Measurements from ENCODE around the gene LBR.

Gene LBR

DNA sequence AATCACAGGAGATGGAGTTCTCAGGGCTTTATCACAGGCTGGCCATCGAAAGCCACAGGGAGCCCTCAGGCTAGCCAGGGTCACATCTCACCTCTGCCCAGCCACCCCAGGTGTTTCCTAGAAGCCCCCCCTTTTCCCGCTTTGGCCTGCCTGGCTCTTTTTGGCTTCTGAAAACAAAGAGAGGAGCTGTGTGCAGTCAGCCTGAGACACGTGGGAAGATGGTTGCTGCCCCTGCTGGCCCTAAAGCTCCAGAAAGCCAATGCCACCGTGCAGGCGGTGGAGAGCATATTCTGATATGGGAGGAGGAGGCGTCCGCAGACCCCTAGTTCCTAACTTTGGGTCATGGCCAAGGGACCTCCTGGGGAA, 18.7 kb upstream of the LBR start:
- no peak for DNase-seq (ENCODE audit: low read depth)

DNA sequence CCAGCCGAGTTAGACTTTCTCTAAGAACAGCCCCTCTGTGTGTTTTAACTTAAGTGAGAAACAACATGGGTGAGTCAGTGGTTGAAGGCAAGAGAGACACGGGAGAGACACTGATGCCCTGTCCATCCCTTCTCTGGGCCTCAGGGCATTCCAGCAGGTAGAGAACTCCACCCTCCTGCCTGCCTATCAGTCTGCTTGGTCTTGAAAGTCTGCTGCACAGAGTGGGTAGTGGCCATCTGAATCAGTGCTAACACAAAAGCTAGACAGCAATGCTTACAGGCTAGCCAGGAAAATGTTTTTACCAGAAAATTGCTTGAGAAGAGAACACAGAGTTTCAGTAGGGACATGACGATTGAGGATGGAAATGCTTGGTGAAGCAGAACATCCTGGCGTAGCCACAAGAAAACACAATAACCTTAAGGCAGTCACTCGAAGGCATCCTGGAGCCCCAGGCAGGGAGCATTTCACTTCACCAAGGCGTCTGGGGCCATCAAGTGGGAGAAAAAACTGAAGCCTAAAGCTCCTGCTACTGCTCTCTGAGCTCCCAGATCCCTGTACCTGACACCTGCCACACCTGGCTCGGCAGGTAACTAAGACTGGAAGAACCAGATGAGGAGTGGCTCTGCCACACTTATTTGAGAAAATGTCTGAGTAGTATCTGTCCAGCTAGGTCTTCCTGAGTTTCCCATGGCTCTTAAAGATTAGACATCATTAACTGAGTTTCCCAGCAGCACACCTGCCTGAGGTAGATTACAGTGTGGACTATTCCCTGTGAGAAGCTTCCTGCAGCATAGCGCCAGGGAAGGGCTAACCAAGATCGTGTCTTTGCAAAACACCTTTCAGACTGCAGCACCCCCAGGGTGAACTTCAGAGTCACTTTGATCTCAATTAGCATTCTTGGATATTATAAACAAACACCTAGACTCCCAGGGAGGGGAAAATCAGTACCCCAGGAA, 18.1 kb upstream of the LBR start:
- DNase-seq (ENCODE audit: low read depth), result no peak

DNA sequence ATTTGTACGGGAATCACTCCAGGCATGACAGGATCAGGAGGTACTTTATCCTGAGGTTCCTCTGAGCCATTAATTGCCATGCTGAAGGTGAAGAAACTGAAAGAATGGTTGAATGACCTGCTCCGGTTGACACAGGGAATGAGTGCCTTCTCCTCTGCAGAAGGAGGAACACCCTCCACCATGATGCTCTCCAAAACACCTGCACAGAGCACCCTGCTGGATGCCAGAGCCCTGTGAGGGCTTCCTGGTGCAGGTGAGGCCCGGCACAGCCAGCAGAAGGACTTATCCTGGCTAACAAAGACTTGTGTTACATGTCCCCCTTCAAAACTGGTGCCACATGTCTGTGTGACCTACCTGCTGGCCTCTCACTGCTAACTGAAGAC, 14.3 kb upstream of the LBR start:
- DNase-seq (ENCODE audit: low read depth), result no peak

GRCh38 chr1:225441314-225442122, 13.7 kb upstream of the LBR start:
- DNase-seq (ENCODE audit: low read depth), result no peak

GRCh38 chr1:225440380-225441221, 12.8 kb upstream of the LBR start:
- no peak for DNase-seq (ENCODE audit: low read depth)

DNA sequence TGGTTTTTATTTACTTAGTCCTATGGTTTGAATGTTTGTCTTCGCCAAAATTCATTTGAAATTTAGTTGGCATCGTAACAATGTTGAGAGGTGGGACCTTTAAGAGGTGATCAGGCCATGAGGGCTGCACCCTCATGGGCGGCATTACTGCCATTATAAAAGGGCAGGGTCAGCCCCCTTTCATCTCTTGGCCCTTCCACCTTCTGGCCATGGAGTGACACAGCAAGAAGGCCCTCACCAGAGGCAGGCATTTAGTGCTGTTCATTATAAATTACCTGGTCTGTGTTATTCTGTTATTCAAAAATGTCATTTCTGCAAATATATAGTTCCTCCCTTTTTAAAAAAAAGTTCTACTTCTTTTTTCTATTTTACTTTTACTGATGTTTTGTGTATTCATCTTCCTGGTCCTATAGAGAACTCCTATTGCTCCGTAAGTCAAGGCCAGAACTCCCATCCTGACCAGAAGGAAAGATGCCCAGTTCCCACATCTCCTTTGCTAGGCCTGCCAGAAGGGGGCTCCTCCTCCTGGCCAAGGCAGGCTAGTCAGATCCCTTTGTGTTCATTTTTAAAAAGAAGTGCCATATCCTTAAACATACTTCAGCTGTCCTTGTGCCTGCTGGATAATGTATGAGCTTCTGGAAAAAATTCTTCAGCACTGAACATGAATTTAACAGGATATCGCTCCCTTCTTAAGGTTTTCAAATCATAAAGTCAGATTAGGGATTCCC, 10.0 kb upstream of the LBR start:
- no peak for DNase-seq (ENCODE audit: low read depth)

GRCh38 chr1:225435957-225436392, 8.1 kb upstream of the LBR start:
- DNase-seq (ENCODE audit: low read depth), result no peak

DNA sequence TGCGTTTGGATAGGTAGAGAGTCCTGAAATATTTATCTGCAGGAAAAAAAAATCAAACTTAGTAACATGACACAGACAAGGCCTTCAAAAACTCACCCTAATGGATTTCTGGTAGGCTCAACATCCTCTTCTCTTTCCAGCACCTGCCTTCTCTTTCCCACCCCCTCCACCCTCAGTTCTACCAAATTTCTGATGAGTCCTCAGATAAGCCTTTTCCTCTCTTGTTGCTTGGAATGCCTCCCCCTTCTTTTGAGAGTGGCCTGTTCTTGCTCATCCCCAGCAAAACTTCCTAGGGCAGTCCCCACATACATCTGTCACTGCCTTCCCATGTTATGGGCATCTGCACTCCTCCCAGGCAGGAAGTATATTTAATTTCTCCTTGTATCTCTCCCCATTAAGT, 7.6 kb upstream of the LBR start:
- no peak for DNase-seq (ENCODE audit: low read depth)

GRCh38 chr1:225435076-225435475, 7.2 kb upstream of the LBR start:
- DNase-seq (ENCODE audit: low read depth), result no peak

DNA sequence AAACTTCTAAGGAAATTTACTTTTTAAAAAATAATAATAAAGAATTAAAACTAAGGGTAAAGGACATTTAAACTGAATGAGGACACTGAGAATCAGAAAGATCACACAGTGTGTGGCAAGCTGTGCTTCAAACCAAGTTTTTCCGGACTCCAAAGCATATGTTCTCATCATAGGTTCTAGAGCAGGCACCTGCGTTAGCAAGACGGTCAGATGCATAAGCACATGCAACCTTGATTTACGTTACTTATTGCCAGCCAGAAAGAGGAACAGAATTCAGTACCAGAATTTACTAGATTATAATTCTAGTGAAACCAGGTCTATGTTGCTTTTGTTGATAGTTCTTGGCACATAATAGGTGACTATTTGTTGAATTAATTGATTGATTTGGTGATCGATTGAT, 6.2 kb upstream of the LBR start:
- DNase-seq (ENCODE audit: low read depth), result no peak

GRCh38 chr1:225431081-225431863, 3.4 kb upstream of the LBR start:
- no peak for DNase-seq (ENCODE audit: low read depth)

DNA sequence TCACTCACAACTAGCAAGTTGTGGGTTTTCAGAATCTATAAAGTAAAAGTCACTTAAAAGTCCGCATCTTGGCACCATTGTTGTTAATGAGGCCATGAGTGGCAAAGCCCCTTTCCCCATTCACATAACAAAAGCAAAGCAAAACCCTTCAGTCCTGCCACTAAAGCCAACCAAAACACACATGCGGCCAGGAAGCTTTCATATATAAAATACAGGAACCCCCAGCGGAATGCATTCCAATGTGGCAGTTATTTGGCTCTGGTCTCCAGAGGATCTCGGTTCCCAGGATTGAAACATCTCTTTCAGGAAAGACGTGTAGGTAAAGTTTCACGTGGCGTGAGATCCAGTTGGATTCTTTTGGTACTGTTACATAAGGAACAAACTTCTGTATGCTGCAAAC, 2.5 kb upstream of the LBR start:
- no peak for DNase-seq (ENCODE audit: low read depth)

DNA sequence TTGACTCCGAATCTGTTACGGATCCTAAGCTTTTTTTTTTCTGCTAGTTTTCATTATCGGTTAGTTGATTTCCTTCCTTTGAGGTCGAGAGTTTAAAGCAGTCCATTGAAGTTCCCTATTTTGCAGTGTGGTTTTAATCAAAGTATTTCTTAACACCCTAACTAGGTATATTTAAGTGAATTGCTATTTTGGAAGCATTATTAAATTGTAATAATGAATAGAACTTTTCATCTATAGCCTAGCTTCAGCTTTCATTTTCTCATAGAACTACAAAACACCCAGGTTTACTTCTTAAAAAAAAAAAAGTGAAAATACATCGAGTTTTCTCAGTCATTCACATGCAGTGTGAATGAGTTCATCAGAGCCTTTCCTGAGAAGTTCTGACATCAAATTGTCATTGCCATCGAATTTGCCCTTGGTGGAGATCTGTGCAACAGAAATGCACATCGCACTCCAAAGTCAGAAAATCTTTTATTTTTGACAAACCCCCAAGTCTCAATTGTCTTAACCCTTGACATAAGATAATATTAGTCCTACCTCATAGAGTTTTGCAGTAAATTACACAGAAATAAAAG, 1.1 kb upstream of the LBR start:
- no peak for DNase-seq (ENCODE audit: low read depth)

DNA sequence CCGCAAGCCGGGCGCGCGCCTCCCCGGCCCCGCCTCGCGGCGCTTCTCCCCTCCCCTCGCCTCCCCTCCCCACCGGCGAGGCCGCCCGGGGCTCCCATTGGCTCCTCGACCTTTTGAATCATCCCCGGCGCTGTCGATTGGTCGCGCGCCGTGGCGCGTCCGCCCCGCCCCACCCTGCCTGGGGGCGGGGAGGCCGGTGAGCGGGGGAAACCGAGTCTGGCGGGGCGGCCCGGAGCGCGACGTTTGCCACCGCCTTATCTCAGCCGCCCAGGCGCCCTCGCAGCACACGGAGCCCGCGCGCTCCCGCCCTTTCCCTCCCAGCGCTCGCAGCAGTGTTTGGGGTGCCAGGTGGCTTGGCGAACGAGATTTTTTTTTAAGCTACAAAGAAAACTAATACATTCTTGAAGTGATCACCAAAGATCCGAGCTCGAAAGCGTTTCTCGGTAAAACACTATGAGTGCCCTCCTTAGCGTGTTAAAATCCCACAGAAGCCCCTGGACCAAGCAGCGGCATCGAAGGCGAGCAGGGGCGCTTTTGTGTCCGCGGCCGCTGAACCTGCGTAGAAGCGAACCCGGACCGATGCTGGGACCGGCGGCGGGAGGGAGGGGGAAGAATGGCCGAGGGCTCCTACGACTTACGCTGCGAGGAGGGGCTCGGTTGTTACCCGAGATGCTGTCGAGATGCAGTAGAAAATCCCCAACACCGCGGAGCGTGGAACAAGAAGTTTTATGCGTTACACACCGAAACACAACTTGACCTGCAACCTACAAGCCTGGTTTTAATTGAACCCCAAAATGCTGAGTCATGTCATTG, 436 bp upstream of the LBR start:
- peak; percentile 87 for DNase-seq (ENCODE audit: low read depth)

DNA sequence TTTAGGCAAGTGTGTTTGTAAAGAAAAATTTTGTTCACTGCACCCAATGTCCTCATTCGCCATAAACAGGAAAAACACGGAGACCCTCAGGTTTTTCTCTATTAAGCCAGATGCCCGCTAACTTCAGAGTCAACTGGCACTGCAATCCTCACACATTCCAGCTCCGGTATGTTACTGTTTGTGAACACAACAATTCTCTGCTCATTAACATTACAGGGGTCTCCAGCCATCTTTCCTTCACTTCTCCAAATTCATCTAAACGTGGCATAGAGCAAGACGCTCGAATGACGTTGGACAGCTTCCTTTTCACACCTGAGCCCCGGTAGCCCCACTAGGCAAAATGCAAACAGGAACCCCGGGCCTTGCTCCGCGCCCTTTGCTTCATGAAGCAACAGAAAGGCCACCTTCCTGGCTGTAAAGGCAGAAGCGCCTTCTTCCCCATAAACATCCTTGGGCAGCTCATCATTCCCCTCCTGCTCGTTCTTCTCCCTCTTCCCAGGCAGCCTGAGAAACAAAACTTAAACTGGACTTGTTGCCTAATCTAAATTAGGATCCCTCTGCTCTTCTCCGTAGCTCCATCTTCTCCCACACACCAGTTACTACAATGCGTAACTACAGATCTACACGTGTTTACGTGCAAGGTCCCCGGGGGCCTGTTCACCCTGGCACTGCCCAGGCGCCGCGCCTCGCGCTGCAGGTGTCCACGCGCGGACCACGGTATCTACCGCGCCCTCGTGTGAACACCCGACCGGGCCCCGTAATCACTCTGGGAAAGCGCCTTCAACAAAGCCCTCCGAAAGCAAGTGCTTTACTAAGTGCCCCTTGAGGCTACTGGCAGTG, 1.2 kb downstream of the LBR start:
- DNase-seq (ENCODE audit: low read depth), result peak; percentile 12

DNA sequence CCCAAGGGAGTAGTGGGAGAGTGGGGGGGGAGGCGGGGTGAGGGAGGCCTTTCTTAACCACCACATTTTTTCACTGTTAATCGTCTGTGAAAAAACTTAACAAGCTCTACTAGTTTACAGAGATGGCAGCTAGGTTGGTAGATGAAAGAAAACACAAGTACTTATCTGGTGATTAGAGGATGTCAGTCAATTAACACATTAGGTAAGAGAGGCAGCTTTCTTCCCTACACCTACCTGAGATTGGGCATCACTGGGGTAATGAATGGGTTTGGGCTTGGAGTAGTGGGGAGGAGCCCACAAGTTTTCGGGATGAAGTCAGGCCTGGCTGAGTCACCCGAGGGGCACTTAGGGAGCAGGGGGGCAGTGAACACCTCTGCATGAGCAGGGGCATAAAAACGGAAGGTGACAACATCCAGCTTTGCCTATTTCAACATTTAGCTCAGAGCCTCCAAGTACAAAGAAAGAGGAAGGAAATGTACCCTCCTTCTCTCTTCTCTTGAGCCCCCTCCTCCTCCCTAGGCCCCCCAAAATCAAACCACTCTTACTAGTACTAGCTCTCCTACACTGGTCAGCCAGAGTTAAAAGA, 2.5 kb downstream of the LBR start:
- DNase-seq (ENCODE audit: low read depth), result no peak

GRCh38 chr1:225424562-225425200, 3.2 kb downstream of the LBR start:
- DNase-seq (ENCODE audit: low read depth), result no peak

DNA sequence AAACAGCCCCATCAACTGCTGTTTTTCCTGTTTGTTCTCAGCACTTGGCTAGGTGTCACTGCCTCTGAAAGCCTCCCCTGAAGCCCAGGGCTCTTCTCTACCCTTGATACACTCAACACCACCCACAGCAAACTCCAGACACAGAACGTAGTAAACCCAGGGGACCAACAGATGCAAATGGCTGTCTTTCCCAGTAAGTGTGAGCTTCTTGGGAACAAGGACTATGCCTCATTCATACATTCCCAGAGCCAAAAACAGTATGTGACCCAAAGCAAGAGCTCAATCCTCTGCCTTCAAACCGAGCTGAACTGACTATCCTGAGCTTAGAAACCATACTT, 4.4 kb downstream of the LBR start:
- no peak for DNase-seq (ENCODE audit: low read depth)

Data from stimulated activated CD8-positive, alpha-beta memory T cell treated with anti-CD3 and anti-CD28 coated beads, Interleukin-12 subunit alpha, Interleukin-12 subunit beta, amount 100 ng/mL, for 1 hour (primary cell).